HG02938 (cell line): ENCODE data around the gene MOB2.

ENCODE experiments used
- ATAC-seq: cut with Tn5 transposase; IDR thresholded peaks from one replicate; pipeline ENCODE4 v1.9.1; 2021; ENCODE audit warnings: mild to moderate bottlenecking, moderate library complexity; ENCODE audit not compliant: unreplicated experiment

The MOB2 gene

GRCh38 chr11:1473011-1473628 lies 13.5 kb downstream of the MOB2 start:
- no peak for ATAC-seq

- no peak for ATAC-seq
Measured at GRCh38 chr11:1472180-1473005, 14.2 kb downstream of the MOB2 start.

DNA sequence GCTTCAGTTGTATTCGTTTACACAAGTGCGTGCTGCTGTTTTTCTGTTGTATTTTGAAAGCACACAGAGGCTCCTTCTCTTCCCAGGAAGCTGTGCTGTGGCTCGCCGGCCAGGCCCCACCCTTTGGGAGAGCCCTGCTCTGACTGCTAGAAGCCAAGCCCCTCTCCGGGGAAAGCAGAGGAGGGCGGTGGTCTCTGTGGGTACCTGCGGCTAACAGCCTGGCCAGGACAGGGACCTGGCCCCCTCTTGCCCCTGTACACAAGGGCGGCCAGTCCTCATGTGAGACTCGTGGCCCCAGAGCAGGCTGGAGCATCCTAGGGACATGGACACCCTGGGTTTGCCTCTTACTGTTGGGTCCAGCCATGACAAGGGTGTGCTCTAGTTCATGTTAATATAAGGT lies 14.8 kb downstream of the MOB2 start:
- no peak for ATAC-seq

- no peak for ATAC-seq
Measured at GRCh38 chr11:1470681-1471611, 15.6 kb downstream of the MOB2 start.

- no peak for ATAC-seq
Measured at GRCh38 chr11:1469911-1470680, 16.5 kb downstream of the MOB2 start.

DNA sequence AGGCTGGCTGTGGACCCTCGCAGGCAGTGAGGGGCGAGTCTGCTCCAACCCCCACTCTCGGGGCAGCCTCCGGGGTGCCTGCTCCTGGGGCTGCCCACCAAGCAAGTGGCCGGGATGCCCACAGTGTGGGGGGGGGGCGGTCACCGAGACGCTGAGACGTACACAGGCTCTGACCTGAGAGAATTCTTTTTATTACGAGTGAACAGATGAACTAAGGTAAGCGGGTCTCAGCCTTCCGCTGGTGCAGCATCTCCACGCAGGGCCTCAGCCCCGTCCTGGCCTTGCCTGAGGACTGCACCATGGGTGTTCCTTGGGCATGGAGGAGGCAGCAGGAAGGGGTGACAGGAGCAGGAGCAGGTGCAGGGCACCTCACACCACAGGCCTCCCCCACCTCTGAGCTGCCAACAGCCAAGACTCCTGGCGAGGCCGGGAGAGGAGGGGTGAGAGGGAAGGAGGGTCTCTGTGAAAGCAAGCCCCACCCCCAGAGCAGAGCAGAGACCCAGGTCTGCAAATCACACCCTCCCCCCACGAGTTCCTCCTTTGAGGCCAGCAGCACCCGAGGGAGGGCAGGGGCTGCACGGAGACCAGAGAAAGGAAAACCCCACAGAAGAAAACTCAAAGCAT lies 17.2 kb downstream of the MOB2 start:
- no peak for ATAC-seq

- ATAC-seq = no peak
Measured at GRCh38 chr11:1468473-1469066, 18.0 kb downstream of the MOB2 start.

- ATAC-seq = no peak
Measured at GRCh38 chr11:1468002-1468401, 18.6 kb downstream of the MOB2 start.

GRCh38 chr11:1467270-1467669 lies 19.3 kb downstream of the MOB2 start:
- ATAC-seq = no peak

DNA sequence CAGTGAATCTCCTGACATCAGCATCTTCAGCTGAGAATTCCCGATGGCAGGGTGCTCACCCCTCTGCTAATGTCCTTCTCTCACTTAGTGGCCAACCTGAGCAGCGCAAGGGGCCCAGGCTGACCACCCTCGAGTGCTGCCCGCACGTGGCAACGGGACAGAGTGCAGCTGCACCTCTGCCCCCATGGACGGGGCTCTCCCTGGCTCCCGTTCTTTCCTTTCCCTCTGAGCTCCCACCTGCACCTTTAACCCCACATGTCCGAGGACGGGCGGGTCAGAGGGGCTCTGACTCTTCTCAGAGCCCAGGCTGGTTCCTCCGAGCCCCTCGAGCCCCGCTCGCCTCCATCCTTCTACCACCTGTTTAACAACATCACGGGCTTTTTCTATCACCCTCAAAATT lies 19.8 kb downstream of the MOB2 start:
- no peak for ATAC-seq

DNA sequence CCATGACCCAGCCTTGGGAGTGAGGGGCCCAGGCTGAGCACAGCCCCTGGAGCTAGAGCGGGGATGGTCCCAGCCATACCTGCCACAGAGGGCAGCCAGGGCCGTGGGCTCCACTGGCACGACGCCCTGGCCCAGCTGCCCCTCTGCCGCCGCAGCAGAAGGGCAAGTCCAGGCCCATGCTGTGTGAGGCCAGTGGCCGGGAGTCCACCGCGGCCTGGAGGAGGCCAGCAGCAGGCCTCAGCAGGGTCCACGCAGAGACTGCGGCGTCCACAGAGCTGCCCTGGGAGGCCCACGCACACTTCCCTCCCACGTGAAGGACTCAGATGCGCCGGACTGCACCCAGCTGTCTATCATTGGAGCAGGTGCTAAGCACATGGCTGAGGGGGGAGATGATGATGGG lies 23.5 kb downstream of the MOB2 start:
- no peak for ATAC-seq

DNA sequence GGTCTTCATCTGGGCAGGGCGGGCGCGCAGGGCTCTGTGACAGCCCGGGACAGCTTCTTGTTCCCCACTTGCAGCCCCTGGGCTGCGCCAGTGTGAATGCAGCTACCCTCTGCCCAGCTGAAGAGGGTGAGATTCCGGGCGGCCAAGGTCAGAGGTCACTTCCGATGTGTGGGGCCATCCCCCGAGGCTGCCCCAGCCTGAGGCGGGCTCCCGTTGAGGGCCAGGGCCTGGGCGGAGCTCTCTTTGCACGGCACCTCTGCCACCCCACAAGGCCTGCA lies 23.9 kb downstream of the MOB2 start:
- no peak for ATAC-seq

DNA sequence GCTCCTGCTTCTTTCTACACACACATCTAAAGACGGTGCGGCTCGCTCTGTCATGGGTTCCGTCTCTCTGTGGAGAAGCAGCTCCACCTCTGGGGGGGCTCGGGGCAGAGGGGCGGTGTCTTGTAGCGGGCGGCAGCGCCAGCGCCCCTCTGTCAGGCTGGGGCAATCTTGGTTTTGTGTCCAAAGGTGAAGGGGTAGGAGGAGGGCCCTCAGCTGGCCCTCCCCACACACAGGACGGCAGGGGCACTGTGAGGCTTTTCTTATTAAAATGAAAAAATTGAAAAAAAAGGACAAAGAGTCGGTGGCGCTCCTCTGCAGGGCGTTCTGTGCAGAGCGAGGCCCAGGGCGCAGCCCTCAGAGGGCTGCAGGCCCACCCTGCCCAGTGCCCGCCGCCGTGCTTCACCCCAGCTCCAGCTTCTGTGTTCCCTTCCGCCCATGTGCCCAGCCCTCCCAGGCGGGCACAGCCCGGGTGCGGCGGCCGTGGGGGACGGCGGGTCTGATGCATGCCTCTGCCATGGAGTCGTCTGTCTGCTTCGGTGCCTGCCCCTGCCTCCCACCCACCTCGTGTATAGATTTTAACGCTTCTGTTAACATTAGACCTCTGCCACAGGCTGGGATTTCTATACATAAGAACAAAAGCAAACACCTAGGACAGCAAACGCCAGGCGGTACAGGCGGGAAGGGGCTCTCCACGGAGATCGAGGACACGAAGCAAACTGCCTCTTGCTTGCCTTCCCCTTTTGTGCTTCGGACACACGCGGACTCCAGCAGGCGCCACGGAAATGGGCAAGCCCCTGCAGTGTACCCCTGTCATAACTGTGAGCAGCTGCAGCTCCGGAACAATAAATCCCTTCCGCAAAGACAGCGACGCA lies 24.5 kb downstream of the MOB2 start:
- ATAC-seq = no peak

GRCh38 chr11:1460986-1461825 lies 25.4 kb downstream of the MOB2 start:
- no peak for ATAC-seq

GRCh38 chr11:1460396-1460985 lies 26.1 kb downstream of the MOB2 start:
- ATAC-seq = no peak

GRCh38 chr11:1459764-1460395 lies 26.7 kb downstream of the MOB2 start:
- no peak for ATAC-seq

- ATAC-seq = no peak
Measured at GRCh38 chr11:1459219-1459575, 27.4 kb downstream of the MOB2 start.
